HG02884 (cell line): ENCODE results near the gene RAB3GAP2.
"Not testable (repeated sequence)": the region's sequence is repeated elsewhere in the genome, so short reads cannot be mapped to it uniquely, and the experiment has no call there.

ENCODE experiments used
- ATAC-seq: cut with Tn5 transposase; IDR thresholded peaks from one replicate; pipeline ENCODE4 v1.9.1; 2021; ENCODE audit warnings: mild to moderate bottlenecking, moderate library complexity; ENCODE audit not compliant: unreplicated experiment

The RAB3GAP2 gene

DNA sequence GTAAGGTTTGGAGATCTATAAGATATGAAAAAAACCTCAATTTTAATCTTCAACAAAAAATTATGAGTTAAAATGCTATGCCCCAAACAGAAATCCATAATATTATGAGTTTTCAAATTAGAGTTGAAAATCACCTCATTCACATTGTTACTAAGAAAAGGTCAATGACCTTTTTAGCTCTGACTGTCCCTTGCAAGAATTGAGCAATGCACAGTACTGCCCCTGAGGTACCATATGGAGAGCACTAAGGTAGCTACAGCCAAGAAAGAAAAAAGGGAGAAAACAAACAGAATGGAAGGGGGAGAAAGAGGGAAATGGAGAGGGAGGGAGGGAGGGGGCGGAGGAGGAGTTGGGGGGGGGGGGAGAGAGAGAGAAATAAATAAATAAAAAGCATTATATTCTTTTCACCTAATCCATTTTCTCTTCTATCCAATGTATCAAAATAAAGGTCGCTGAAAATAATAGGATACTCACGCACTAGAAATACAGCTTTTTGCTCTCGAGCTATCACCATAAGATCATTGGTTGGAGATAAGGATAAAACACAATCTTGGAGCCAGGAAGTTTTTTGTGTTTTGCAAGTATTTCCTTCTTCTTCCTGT, 58.8 kb downstream of the RAB3GAP2 start:
- no peak for ATAC-seq

DNA sequence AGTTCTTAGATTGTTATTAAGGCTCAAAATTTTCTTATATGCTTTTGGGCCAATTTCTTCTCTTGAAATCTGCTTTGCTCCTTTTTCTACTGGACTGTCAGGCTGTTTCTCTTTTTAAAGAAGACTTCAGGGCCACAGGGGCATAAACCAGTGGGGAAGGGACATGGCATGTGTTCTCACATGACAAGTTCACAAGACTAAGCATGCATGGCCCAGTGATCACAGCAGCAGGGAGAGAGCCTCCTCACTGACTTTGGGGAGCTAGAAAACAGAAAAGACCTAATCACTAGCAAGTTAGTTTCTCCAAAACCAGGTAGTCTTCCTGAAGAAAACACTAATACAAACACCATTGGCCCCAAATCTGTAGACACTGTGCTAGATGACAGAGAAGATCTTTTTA, 64.8 kb downstream of the RAB3GAP2 start:
- ATAC-seq = no peak

DNA sequence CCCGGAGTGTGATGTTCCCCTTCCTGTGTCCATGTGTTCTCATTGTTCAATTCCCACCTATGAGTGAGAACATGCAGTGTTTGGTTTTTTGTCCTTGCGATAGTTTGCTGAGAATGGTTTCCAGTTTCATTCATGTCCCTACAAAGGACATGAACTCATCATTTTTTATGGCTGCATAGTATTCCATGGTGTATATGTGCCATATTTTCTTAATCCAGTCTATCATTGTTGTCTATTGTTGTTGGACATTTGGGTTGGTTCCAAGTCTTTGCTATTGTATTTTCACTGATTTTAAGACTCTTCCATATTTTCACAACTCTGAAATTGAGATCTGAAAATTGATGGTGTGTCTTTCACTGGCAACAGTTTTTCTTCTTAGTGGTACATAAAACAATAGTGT, 67.5 kb downstream of the RAB3GAP2 start:
- not testable (repeated sequence) for ATAC-seq

DNA sequence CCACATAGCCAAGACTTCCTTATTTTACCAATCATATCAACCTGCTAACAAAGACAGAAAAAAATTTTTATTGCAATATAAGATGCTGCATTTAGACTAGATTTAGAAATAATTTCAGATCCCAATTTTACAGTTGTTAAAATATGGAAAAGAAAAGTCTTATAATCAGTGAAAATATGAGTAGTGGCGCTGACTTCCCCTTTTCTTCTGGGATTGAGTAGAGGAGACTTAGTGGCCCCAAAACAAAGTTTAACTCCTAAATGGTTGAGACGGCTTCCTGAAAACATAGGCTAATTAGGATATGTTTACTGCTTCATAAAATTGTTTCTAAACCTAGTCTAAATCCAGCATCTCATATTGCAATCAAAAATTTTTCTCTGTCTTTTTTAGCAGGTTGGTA, 68.4 kb downstream of the RAB3GAP2 start:
- no peak for ATAC-seq

- no peak for ATAC-seq
These were observed 73.9 kb downstream of the RAB3GAP2 start for GRCh38 chr1:220198186-220199005.

- ATAC-seq = no peak
These were observed 76.6 kb downstream of the RAB3GAP2 start for GRCh38 chr1:220195701-220196100.

DNA sequence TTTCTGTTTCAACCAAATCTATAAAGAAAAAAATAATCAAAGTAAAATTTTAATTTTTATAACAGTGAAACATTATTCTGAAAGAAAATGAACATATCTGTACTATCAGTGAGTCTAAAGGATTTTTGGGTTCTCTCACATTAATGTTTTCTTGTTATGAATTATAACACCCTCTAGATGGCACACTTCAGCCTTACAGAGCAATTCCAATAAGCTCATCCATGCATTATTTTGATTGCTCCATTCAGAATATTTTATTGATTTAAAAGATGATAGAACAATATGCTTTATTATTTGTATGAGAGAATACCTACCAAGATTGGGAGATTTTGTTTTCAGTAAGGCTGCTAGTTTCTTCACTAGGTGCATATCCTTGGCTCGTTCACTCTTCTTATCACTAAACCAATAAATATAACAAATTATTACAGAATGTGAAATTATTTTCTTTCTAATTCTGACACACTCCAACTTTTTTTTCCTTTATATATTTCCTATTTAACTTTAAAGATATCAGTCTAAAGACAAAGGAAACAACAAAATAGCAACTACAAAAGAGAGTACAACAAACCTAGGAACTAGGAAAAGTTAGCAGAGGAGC, 82.4 kb downstream of the RAB3GAP2 start:
- no peak for ATAC-seq

GRCh38 chr1:220188538-220188937, 83.7 kb downstream of the RAB3GAP2 start:
- ATAC-seq = no peak

DNA sequence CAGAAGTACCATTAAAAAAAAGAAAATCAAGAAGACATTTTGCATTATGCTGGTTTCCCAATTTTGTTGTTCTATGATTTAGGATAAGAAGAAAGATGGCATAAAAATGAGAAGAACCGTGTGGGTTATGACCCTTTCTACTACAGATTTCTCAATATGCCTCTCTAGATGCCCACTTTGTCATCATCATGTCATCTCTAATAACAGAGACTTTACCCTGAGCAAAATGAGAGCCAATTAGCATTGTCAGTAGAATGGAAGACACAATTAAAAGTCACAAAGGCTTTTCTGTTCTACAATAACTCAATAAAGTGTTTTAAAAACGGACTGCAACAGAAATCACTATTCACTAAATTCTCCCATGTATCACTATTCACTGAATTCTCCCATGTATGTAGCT, 85.5 kb downstream of the RAB3GAP2 start:
- no peak for ATAC-seq

DNA sequence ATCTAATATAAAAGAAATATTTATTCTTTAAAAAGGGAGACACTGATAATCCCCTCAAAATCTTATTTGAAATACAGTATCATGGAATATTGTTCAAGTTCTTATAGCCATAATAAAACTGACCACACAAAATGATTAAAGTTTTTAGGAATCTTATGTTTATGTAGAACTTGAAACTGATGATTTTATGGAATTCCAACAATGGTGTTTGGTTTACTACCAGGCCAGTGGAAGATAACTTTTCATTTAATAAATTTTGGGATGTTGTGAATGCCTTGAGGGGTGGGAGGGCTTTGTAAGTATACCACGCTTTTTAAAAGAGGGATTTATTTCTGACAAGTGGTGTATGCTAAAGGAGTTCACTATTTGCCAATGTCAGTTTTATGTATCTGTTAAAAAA, 87.7 kb downstream of the RAB3GAP2 start:
- ATAC-seq = no peak

- ATAC-seq = no peak
These were observed 89.6 kb downstream of the RAB3GAP2 start for GRCh38 chr1:220182656-220183055.

GRCh38 chr1:220182111-220182510, 90.1 kb downstream of the RAB3GAP2 start:
- ATAC-seq = no peak

DNA sequence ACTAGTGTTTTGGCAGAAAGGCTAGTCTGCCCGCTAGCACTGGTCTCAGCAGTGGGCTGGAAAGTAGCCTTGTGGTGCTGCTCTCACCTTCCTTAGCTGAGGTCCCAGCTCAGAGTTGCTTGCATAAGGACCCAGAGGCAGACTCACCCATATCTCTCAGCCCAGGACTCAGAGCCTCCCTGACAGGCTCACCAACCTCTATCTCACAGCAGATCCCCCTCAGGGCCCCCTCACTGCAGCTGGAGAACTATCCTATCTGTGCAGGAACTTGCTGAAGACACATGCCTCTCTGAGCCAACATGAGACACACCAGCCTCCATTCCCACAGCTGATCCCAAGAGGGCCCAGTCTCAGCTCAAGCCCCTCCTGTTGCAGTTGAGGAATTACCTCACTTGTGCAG, 95.7 kb downstream of the RAB3GAP2 start:
- ATAC-seq = no peak

GRCh38 chr1:220170836-220171526, 101.3 kb downstream of the RAB3GAP2 start:
- no peak for ATAC-seq

GRCh38 chr1:220169887-220170286, 102.4 kb downstream of the RAB3GAP2 start:
- ATAC-seq = not testable (repeated sequence)

- no peak for ATAC-seq
These were observed 105.4 kb downstream of the RAB3GAP2 start for GRCh38 chr1:220166853-220167252.

GRCh38 chr1:220164517-220164916, 107.7 kb downstream of the RAB3GAP2 start:
- ATAC-seq = no peak

DNA sequence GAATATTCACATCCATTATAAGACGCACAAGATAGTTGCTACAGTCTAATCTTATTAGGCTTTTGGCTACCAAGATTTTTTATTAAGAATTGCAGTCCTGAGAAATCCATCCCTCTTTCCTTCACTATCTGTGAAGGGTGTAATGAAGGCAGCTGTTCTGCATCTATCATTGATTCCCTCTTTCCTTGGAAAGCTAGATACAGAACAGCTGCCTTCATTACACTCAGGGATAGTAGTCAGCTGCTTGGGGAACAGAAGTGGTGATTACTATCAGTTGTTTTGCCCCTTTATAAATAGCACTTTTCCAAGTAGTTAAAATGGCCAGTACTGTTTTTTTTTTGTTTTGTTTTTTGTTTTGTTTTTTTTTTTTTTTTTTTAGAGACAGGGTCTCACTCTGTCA, 108.1 kb downstream of the RAB3GAP2 start:
- ATAC-seq = no peak

DNA sequence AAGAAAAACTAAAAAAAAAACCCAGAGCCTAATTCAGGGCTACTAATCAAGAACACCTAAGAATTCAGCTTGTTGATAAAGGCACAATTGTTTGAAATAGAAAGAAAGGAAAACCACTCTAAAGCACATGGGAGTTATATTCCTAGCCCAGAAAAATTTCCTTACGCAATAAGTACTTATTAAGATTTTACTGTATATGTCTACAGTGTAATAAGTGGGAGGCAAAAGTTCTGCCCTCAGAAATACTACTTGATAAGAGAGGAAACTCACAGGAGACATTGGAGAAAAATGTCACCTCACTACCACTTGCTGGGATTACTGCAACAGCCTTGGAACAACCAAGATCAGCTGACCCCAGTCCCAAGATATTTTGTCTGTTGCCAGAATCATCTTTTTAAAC, 112.2 kb downstream of the RAB3GAP2 start:
- no peak for ATAC-seq

DNA sequence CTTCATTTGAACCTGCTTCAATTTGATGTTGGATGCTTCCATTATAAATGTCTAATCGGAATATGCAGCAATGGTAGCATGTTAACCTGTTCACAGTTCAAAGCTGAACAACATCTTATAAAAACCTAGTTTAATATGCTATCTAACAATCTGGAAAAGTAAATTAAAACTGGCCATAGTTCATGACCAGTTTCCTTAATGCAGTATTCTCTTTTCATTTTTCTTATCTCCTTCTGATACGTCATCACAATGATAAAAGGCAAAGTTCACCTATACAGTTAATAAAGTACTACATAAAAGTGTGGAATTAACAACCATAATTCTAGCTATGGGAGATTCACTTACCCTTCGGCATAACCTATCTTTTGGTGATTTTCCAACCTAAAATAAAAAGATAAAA, 113.2 kb downstream of the RAB3GAP2 start:
- no peak for ATAC-seq

DNA sequence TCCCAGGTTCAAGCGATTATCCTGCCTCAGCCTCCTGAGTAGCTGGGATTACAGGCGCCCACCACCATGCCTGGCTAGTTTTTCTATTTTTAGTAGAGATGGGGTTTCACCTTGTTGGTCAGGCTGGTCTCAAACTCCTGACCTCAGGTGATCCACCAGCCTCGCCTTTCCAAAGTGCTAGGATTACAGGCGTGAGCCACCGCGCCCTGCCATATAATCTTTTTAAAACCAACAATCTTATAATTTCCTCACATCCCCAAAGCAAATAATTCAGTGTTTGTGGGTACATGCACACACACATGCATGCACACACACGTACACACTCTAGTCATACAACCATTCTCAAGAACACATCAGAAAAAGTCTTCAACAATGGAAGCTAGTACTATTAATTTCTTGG, 113.7 kb downstream of the RAB3GAP2 start:
- not testable (repeated sequence) for ATAC-seq

DNA sequence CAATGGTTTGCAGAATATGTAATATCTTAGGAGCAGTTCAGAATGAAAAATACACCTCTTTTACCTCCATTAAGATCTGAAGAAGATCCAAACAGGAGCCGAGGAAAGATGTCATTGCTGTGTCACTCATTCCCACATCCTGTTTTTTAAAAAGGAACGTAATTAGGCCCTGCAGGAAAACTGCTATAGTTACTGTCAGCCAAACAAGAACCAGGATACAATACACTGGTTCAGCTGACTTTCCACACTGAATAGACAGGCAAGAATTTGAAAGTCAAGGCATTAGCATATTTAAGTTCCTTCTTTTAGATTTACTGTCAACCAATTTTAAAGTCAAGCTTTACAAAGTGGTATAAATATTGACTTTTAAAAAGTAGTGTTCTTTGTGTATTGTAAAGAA, 114.5 kb downstream of the RAB3GAP2 start:
- no peak for ATAC-seq
